Mucosa of rectum (tissue), 2 donors: ENCODE results near the gene APPBP2.

Experiments used
- H3K27ac ChIP-seq, 2 donors: one replicate each; pipeline ENCODE4 v1.7.0; 2013; ENCODE audit warnings: inconsistent platforms in 2 of 2, low read depth in 2 of 2, low read length in 2 of 2
- H3K27me3 ChIP-seq, 2 donors: one replicate each; pipeline ENCODE4 v1.7.0; 2013; ENCODE audit warnings: low read length in 2 of 2; ENCODE audit not compliant: control insufficient read depth in 2 of 2, insufficient read depth in 2 of 2
- H3K36me3 ChIP-seq, 2 donors: one replicate each; pipeline ENCODE4 v1.7.0; 2013; ENCODE audit warnings: low read length in 2 of 2; ENCODE audit not compliant: control insufficient read depth in 2 of 2, insufficient read depth in 2 of 2
- H3K4me1 ChIP-seq, 2 donors: one replicate each; pipeline ENCODE4 v1.7.0; 2013; ENCODE audit warnings: low read length in 2 of 2, mild to moderate bottlenecking in 1 of 2; ENCODE audit not compliant: control insufficient read depth in 2 of 2, insufficient read depth in 2 of 2
- H3K4me3 ChIP-seq, 2 donors: one replicate each; pipeline ENCODE4 v1.7.0; 2013; ENCODE audit warnings: low read length in 2 of 2
- H3K9ac ChIP-seq, 2 donors: one replicate each; pipeline ENCODE4 v1.7.0; 2013; ENCODE audit warnings: low read length in 2 of 2, low read depth in 1 of 2, mild to moderate bottlenecking in 1 of 2
- H3K9me3 ChIP-seq, 2 donors: one replicate each; pipeline ENCODE4 v1.7.0; 2013; ENCODE audit warnings: low read length in 2 of 2; ENCODE audit not compliant: control insufficient read depth in 2 of 2
- donor health status: healthy.
- donor health status: Normal muscosa, but diverticular disease.

The APPBP2 gene

GRCh38 chr17:60464343-60464742 is 61.7 kb downstream of the APPBP2 start:
- Histone ChIP-seq H3K4me3 (no peak overlapping the region), H3K27me3 (no peaks in the 10 kb centered on the region), H3K27ac (no peak overlapping the region), H3K9me3 (no peaks in the 10 kb centered on the region), H3K4me1 (no peaks in the 10 kb centered on the region), H3K36me3 (peaks cover 45 to 53% of the 10 kb centered on the region in 2 donors), H3K9ac (no peak overlapping the region)

- H3K9ac ChIP-seq, result no peak overlapping the region
- no peak overlapping the region for H3K4me3 ChIP-seq
- no peaks in the 10 kb centered on the region for H3K27me3 ChIP-seq
- H3K9me3 ChIP-seq, result no peaks in the 10 kb centered on the region
- no peaks in the 10 kb centered on the region for H3K4me1 ChIP-seq
- peaks cover 48 to 58% of the 10 kb centered on the region in 2 donors for H3K36me3 ChIP-seq
- no peak overlapping the region for H3K27ac ChIP-seq
Observed at GRCh38 chr17:60463157-60463835, 62.7 kb downstream of the APPBP2 start.

- Histone ChIP-seq H3K9ac (no peak overlapping the region), H3K4me1 (no peaks in the 10 kb centered on the region), H3K4me3 (no peak overlapping the region), H3K27me3 (no peaks in the 10 kb centered on the region), H3K36me3 (peaks cover 48 to 58% of the 10 kb centered on the region in 2 donors), H3K9me3 (no peaks in the 10 kb centered on the region), H3K27ac (no peak overlapping the region)
Observed at GRCh38 chr17:60461584-60461983, 64.5 kb downstream of the APPBP2 start.

GRCh38 chr17:60457148-60457547 is 68.9 kb downstream of the APPBP2 start:
- H3K27ac ChIP-seq, result no peak overlapping the region

GRCh38 chr17:60455378-60455777 is 70.7 kb downstream of the APPBP2 start:
- H3K27me3 ChIP-seq, result no peaks in the 10 kb centered on the region
- no peak overlapping the region for H3K27ac ChIP-seq
- H3K4me1 ChIP-seq, result no peaks in the 10 kb centered on the region
- H3K36me3 ChIP-seq, result peaks cover 19 to 58% of the 10 kb centered on the region in 2 donors
- H3K9ac ChIP-seq, result no peak overlapping the region
- no peaks in the 10 kb centered on the region for H3K9me3 ChIP-seq
- no peak overlapping the region for H3K4me3 ChIP-seq

More at GRCh38 chr17:60457148-60457547, 68.9 kb downstream of the APPBP2 start:
- Histone ChIP-seq H3K9ac (no peak overlapping the region), H3K36me3 (peaks cover 26 to 66% of the 10 kb centered on the region in 2 donors), H3K4me3 (no peak overlapping the region), H3K4me1 (no peaks in the 10 kb centered on the region), H3K9me3 (no peaks in the 10 kb centered on the region), H3K27me3 (no peaks in the 10 kb centered on the region)

- Histone ChIP-seq H3K4me3 (no peak overlapping the region), H3K9ac (no peak overlapping the region), H3K4me1 (no peaks in the 10 kb centered on the region), H3K9me3 (no peaks in the 10 kb centered on the region), H3K27ac (no peak overlapping the region), H3K36me3 (peaks cover 13 to 61% of the 10 kb centered on the region in 2 donors), H3K27me3 (no peaks in the 10 kb centered on the region)
Observed at GRCh38 chr17:60451965-60452364, 74.1 kb downstream of the APPBP2 start.

GRCh38 chr17:60451071-60451470 is 75.0 kb downstream of the APPBP2 start:
- Histone ChIP-seq H3K36me3 (peaks cover 13 to 64% of the 10 kb centered on the region in 2 donors), H3K4me3 (no peak overlapping the region), H3K4me1 (no peaks in the 10 kb centered on the region), H3K9ac (no peak overlapping the region), H3K9me3 (no peaks in the 10 kb centered on the region), H3K27ac (no peak overlapping the region), H3K27me3 (no peaks in the 10 kb centered on the region)

GRCh38 chr17:60447375-60447774 is 78.7 kb downstream of the APPBP2 start:
- no peak overlapping the region for H3K4me3 ChIP-seq
- H3K9ac ChIP-seq, result no peak overlapping the region
- H3K9me3 ChIP-seq, result no peaks in the 10 kb centered on the region
- no peaks in the 10 kb centered on the region for H3K27me3 ChIP-seq
- peaks cover 13 to 47% of the 10 kb centered on the region in 2 donors for H3K36me3 ChIP-seq
- no peaks in the 10 kb centered on the region for H3K4me1 ChIP-seq
- H3K27ac ChIP-seq, result no peak overlapping the region

- no peak overlapping the region for H3K27ac ChIP-seq
- H3K4me3 ChIP-seq, result no peak overlapping the region
- H3K9me3 ChIP-seq, result no peaks in the 10 kb centered on the region
- H3K9ac ChIP-seq, result no peak overlapping the region
- no peaks in the 10 kb centered on the region for H3K27me3 ChIP-seq
- no peaks in the 10 kb centered on the region for H3K4me1 ChIP-seq
- peaks cover 9 to 36% of the 10 kb centered on the region in 2 donors for H3K36me3 ChIP-seq
Observed at GRCh38 chr17:60445144-60445543, 80.9 kb downstream of the APPBP2 start.

- no peaks in the 10 kb centered on the region for H3K4me1 ChIP-seq
- no peak overlapping the region for H3K27ac ChIP-seq
- H3K9ac ChIP-seq, result no peak overlapping the region
Observed at GRCh38 chr17:60443713-60444112, 82.3 kb downstream of the APPBP2 start.

More at GRCh38 chr17:60443713-60444112, 82.3 kb downstream of the APPBP2 start:
- no peak overlapping the region for H3K4me3 ChIP-seq
- H3K27me3 ChIP-seq, result no peaks in the 10 kb centered on the region
- H3K36me3 ChIP-seq, result peaks cover 9 to 29% of the 10 kb centered on the region in 2 donors
- H3K9me3 ChIP-seq, result no peaks in the 10 kb centered on the region
